ENCODE measurements around the gene LYRM7.

- TF ChIP-seq CTCF (conservative IDR thresholded peaks at IDR 0.05; ENCODE audit: low read length) = no peak
- no peak for TF ChIP-seq EZH2phosphoT487 (IDR thresholded peaks at IDR 0.05; ENCODE audit: borderline replicate concordance, low read depth, low read length)
These were observed 49.8 kb downstream of the LYRM7 start for GRCh38 chr5:131220566-131220965.
